HCT116 (cell line): ENCODE data around the gene LRPPRC. TPM values are rescaled to one million over a fixed set of nuclear protein-coding genes. Genes with fewer than 3 reads are reported as not detected.

Source experiments
- ATAC-seq: fragments of 200-7000 bp; cut with Tn5 transposase; 2 replicates; pipeline ENCODE4 v1.9.1; 2020; ENCODE audit warnings: mild to moderate bottlenecking, moderate library complexity
- BruUV-seq: library from RNA; stranded (reverse); fragments of 400-500 nt; replicated peaks from 2 replicates; lab custom pipeline; 2021; lab: Mats Ljungman, UMichigan
- CTCF ChIA-PET: fragments of 300-600 bp; sonication (Branson Sonifier 250); formaldehyde crosslinking; loops from one replicate; lab custom pipeline; 2021; ENCODE audit warnings: antibody characterized with exemption; lab: Charles Lee
- POLR2A ChIA-PET: fragments of 300-600, 350-600 bp; sonication (Branson Sonifier 250); formaldehyde crosslinking; loops from one replicate; lab custom pipeline; 2021; ENCODE audit warnings: antibody characterized with exemption; lab: Charles Lee
- RAD21 ChIA-PET, 2 experiments: fragments of 300-600 bp; sonication (Branson Sonifier 250); formaldehyde crosslinking; loops; one replicate each; lab custom pipeline; 2023; ENCODE audit warnings: low total read pairs in 2 of 2; ENCODE audit not compliant: uncharacterized antibody in 2 of 2, unreplicated experiment in 2 of 2, low non-redundant PET in 1 of 2; lab: Charles Lee
- DNase-seq: peaks from one replicate; pipeline ENCODE4 v3.0.0-alpha.2; 2010; ENCODE audit warnings: low read depth, low spot score
- H2AFZ ChIP-seq: fragments of 200-600 bp; shearing (Covaris generic), sonication (generic); 2 replicates; pipeline ENCODE4 v1.6.1; 2017; ENCODE audit warnings: low read depth, mixed run types, mixed read lengths, antibody characterized with exemption, low read length; ENCODE audit not compliant: poor library complexity, severe bottlenecking
- H3K27ac ChIP-seq: 2 replicates; pipeline ENCODE4 v1.5.1; 2012; ENCODE audit warnings: low read depth, low read length
- H3K27me3 ChIP-seq: fragments of 200-600 bp; sonication (generic); 2 replicates; pipeline ENCODE4 v1.6.1; 2016; ENCODE audit warnings: mixed run types, low read length, mixed read lengths; ENCODE audit not compliant: insufficient read depth
- H3K36me3 ChIP-seq, 2 experiments: fragments of 200-500 bp in 1 of 2; fragments of 200-600 bp in 1 of 2; sonication (Bioruptor generic) in 1 of 2; sonication (generic) in 1 of 2; 2 replicates each; pipeline versions ENCODE4 v1.5.1 to v1.6.1; 2014 to 2016; ENCODE audit warnings: low read length in 2 of 2, inconsistent platforms in 1 of 2, mixed read lengths in 1 of 2, mixed run types in 1 of 2; ENCODE audit not compliant: insufficient read depth in 2 of 2, control insufficient read depth in 1 of 2
- H3K4me1 ChIP-seq, 2 experiments: fragments of 200-600 bp in 1 of 2; sonication (generic) in 1 of 2; 2 replicates each; pipeline versions ENCODE4 v1.5.1 to v1.6.1; 2012 to 2017; ENCODE audit warnings: low read length in 2 of 2, inconsistent platforms in 1 of 2, mild to moderate bottlenecking in 1 of 2, mixed read lengths in 1 of 2, mixed run types in 1 of 2, moderate library complexity in 1 of 2; ENCODE audit not compliant: insufficient read depth in 2 of 2, control insufficient read depth in 1 of 2
- H3K4me2 ChIP-seq: fragments of 200-600 bp; sonication (generic); 2 replicates; pipeline ENCODE4 v1.6.1; 2017; ENCODE audit warnings: mixed run types, low read length, mixed read lengths
- H3K4me3 ChIP-seq, 2 experiments: fragments of 200-600 bp in 1 of 2; sonication (generic) in 1 of 2; replicated peaks in 1 of 2; 2 replicates each; pipeline ENCODE4 v1.5.1; 2011 to 2016; ENCODE audit warnings: low read length in 2 of 2, control low read depth in 1 of 2, low read depth in 1 of 2, mild to moderate bottlenecking in 1 of 2, mixed read lengths in 1 of 2, mixed run types in 1 of 2
- H3K79me2 ChIP-seq: fragments of 200-600 bp; sonication (generic); 2 replicates; pipeline ENCODE4 v1.6.1; 2017; ENCODE audit warnings: mild to moderate bottlenecking, mixed run types, low read length, moderate library complexity, mixed read lengths; ENCODE audit not compliant: insufficient read depth
- H3K9ac ChIP-seq: fragments of 200-600 bp; sonication (generic); 2 replicates; pipeline ENCODE4 v1.6.1; 2016; ENCODE audit warnings: low read length, mixed read lengths
- H3K9me2 ChIP-seq: fragments of 200-600 bp; sonication (generic), shearing (Covaris generic); 2 replicates; pipeline ENCODE4 v1.6.1; 2017; ENCODE audit warnings: mixed run types, mild to moderate bottlenecking, moderate library complexity; ENCODE audit not compliant: insufficient read depth
- H3K9me3 ChIP-seq, 2 experiments: fragments of 200-500 bp in 1 of 2; fragments of 200-600 bp in 1 of 2; sonication (Bioruptor generic) in 1 of 2; sonication (generic) in 1 of 2; 2 replicates each; pipeline ENCODE4 v1.6.1; 2014 to 2017; ENCODE audit warnings: low read length in 2 of 2, mixed read lengths in 2 of 2, inconsistent platforms in 1 of 2, low read depth in 1 of 2, mild to moderate bottlenecking in 1 of 2, mixed run types in 1 of 2, moderate library complexity in 1 of 2; ENCODE audit not compliant: control insufficient read depth in 1 of 2, insufficient read depth in 1 of 2
- H4K20me1 ChIP-seq: fragments of 200-600 bp; sonication (generic), shearing (Covaris generic); 2 replicates; pipeline ENCODE4 v1.6.1; 2017; ENCODE audit warnings: mixed run types, mild to moderate bottlenecking, moderate library complexity; ENCODE audit not compliant: insufficient read depth
- CBX3 ChIP-seq: IDR thresholded peaks from 2 replicates; pipeline ENCODE4 v1.6.1; 2012; ENCODE audit warnings: low read depth
- CEBPB ChIP-seq: IDR thresholded peaks from 2 replicates; pipeline ENCODE4 v1.6.1; 2012; ENCODE audit warnings: low read depth
- EGR1 ChIP-seq: IDR thresholded peaks from 2 replicates; pipeline ENCODE4 v1.6.1; 2012; ENCODE audit warnings: low read depth
- ELF1 ChIP-seq: IDR thresholded peaks from 2 replicates; pipeline ENCODE4 v1.6.1; 2012; ENCODE audit warnings: low read depth, borderline replicate concordance
- FOSL1 ChIP-seq: IDR thresholded peaks from 2 replicates; pipeline ENCODE4 v1.6.1; 2012; ENCODE audit warnings: low read depth
- POLR2AphosphoS5 ChIP-seq: IDR thresholded peaks from 2 replicates; pipeline ENCODE4 v1.6.1; 2011; ENCODE audit warnings: mild to moderate bottlenecking, low read depth, low read length, moderate library complexity
- RAD21 ChIP-seq: IDR thresholded peaks from 2 replicates; pipeline ENCODE4 v1.6.1; 2012; ENCODE audit warnings: low read depth, mild to moderate bottlenecking
- SIN3A ChIP-seq: IDR thresholded peaks from 2 replicates; pipeline ENCODE4 v1.6.1; 2012; ENCODE audit warnings: low read depth
- SP1 ChIP-seq: IDR thresholded peaks from 2 replicates; pipeline ENCODE4 v1.6.1; 2012; ENCODE audit warnings: low read depth
- SRF ChIP-seq: IDR thresholded peaks from 2 replicates; pipeline ENCODE4 v1.6.1; 2012; ENCODE audit warnings: low read depth
- intact Hi-C: fragments of 100-400 bp; cut with micrococcal nuclease; formaldehyde crosslinking; loops from 2 replicates; pipeline ENCODE4 v1.10.0; 2022
- total RNA-seq: library from RNA; stranded (reverse); gene quantifications from one replicate; pipeline ENCODE4 v1.2.1, GENCODE V29; 2021; ENCODE audit not compliant: unreplicated experiment
- TF ChIP-seq, protein P1 (sequence below): IDR thresholded peaks from 2 replicates; pipeline ENCODE4 v1.6.1; 2012
- TF ChIP-seq, protein P2 (sequence below): IDR thresholded peaks from 2 replicates; pipeline ENCODE4 v1.6.1; 2012; ENCODE audit warnings: low read depth
- TF ChIP-seq, protein P3 (sequence below), 3 experiments: fragments of 200-600 bp in 1 of 3; sonication (generic) in 1 of 3; IDR thresholded peaks in 2 of 3; conservative IDR thresholded peaks in 1 of 3; 2 replicates each; pipeline ENCODE4 v1.5.1; 2012 to 2017; ENCODE audit warnings: low read depth in 2 of 3, low read length in 2 of 3, antibody characterized with exemption in 1 of 3, borderline replicate concordance in 1 of 3, control low read depth in 1 of 3, mild to moderate bottlenecking in 1 of 3, mixed read lengths in 1 of 3, mixed run types in 1 of 3, moderate library complexity in 1 of 3; ENCODE audit not compliant: insufficient read depth in 1 of 3

LRPPRC gene
- total RNA-seq, 1 experiment from 2014 or later, result 210 TPM

DNA sequence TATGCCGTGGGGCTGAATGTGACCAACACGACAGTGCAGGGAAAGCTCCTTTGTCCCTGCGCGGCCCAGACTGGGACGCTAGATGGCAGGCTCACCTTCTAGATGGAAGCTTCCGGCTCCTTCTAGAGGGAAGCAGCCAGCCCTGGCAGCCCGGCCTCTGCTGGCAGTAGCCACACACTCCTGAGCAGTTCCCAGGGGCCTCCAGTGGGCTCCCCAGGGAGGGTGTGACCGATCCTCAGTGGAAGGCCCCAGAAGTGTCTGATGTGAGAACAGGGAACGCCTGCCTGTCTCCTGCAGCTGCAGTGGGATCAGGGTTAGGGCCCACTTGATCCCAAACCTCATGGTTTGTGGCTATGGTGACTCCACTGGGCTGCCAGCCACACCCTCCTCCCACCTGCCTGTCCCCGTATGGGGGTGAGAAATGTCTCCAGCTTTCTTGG lies 48.5 kb upstream of the LRPPRC start:
- CTCF ChIA-PET, result interaction anchor here (0.7 to 2.7 kb wide), 18 partner anchors 9 to 913 kb away, joined by 3 to 16 read pairs (median 4); partner anchors contain the start of genes CAMKMT and LRPPRC
- H3K27ac ChIP-seq, result peak overlapping the region; percentile 7; the same call in 1 of the 2 replicates
- no peak overlapping the region for H3K9ac ChIP-seq

DNA sequence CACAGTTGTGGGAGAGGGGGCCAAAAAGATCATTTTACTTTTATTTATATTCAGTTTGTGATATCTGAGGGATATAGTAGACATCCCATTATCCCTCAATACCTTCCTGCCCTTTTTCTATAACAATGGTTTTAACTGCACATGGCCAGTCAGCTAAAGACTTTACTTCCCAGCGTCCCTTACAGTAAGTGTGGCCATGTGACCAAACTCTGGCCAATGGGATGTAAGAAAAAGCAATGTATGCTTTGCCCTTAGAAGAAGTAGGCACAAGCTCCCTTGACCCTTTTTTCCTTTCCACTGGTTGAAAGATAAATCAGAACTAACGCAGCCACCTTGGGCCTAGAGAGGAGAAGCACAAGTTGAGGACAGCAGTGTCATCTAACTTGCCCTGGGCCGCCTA lies 44.6 kb upstream of the LRPPRC start:
- intact Hi-C loops, result no loop called here
- H2AFZ ChIP-seq, result peak overlapping the region; percentile 36
- no peak overlapping the region for H3K27ac ChIP-seq
- no peak for ATAC-seq
- H3K9me2 ChIP-seq, result no peaks in the 10 kb centered on the region
- no peaks in the 10 kb centered on the region for H3K9me3 ChIP-seq
- no peaks in the 10 kb centered on the region for H3K27me3 ChIP-seq
- BruUV-seq, result no TSS peak
- DNase-seq, result no peak
- ChIA-PET POLR2A (no interaction called here), RAD21 (no interaction called here), CTCF (no interaction called here)
- H3K79me2 ChIP-seq, result no peaks in the 10 kb centered on the region
- no peaks in the 10 kb centered on the region for H4K20me1 ChIP-seq
- no peak overlapping the region for H3K4me3 ChIP-seq
- H3K4me2 ChIP-seq, result no peak overlapping the region
- no peaks in the 10 kb centered on the region for H3K36me3 ChIP-seq
- H3K4me1 ChIP-seq, result peaks cover 0 to 7% of the 10 kb centered on the region in 2 experiments; a peak in 3 of 4 replicates
- no peak overlapping the region for H3K9ac ChIP-seq
- TF ChIP-seq CEBPB (no peak), SP1 (no peak), SIN3A (no peak), CBX3 (no peak), SRF (no peak), FOSL1 (no peak), RAD21 (no peak), EGR1 (no peak), ELF1 (no peak)
- TF ChIP-seq, protein P1, sequence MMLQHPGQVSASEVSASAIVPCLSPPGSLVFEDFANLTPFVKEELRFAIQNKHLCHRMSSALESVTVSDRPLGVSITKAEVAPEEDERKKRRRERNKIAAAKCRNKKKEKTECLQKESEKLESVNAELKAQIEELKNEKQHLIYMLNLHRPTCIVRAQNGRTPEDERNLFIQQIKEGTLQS, result no peak
- TF ChIP-seq, protein P2, sequence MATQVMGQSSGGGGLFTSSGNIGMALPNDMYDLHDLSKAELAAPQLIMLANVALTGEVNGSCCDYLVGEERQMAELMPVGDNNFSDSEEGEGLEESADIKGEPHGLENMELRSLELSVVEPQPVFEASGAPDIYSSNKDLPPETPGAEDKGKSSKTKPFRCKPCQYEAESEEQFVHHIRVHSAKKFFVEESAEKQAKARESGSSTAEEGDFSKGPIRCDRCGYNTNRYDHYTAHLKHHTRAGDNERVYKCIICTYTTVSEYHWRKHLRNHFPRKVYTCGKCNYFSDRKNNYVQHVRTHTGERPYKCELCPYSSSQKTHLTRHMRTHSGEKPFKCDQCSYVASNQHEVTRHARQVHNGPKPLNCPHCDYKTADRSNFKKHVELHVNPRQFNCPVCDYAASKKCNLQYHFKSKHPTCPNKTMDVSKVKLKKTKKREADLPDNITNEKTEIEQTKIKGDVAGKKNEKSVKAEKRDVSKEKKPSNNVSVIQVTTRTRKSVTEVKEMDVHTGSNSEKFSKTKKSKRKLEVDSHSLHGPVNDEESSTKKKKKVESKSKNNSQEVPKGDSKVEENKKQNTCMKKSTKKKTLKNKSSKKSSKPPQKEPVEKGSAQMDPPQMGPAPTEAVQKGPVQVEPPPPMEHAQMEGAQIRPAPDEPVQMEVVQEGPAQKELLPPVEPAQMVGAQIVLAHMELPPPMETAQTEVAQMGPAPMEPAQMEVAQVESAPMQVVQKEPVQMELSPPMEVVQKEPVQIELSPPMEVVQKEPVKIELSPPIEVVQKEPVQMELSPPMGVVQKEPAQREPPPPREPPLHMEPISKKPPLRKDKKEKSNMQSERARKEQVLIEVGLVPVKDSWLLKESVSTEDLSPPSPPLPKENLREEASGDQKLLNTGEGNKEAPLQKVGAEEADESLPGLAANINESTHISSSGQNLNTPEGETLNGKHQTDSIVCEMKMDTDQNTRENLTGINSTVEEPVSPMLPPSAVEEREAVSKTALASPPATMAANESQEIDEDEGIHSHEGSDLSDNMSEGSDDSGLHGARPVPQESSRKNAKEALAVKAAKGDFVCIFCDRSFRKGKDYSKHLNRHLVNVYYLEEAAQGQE, result no peak

More for the DNA sequence above, 48.5 kb upstream of the LRPPRC start:
- intact Hi-C loops, result loop anchor here (1.0 to 2.0 kb wide), 4 partner anchors 247 to 908 kb away; no protein-coding TSS in a partner anchor
- ATAC-seq (peak; percentile 100), DNase-seq (peak; percentile 77)
- Histone ChIP-seq H3K4me1 (peaks cover 0 to 7% of the 10 kb centered on the region in 2 experiments; a peak in 3 of 4 replicates), H2AFZ (peak overlapping the region; percentile 78), H3K36me3 (no peaks in the 10 kb centered on the region), H3K27me3 (no peaks in the 10 kb centered on the region), H3K9me2 (no peaks in the 10 kb centered on the region), H3K9me3 (no peaks in the 10 kb centered on the region), H3K4me3 (no peak overlapping the region), H3K79me2 (no peaks in the 10 kb centered on the region), H3K4me2 (peak overlapping the region; percentile 57), H4K20me1 (no peaks in the 10 kb centered on the region)
- TF ChIP-seq, protein P3, sequence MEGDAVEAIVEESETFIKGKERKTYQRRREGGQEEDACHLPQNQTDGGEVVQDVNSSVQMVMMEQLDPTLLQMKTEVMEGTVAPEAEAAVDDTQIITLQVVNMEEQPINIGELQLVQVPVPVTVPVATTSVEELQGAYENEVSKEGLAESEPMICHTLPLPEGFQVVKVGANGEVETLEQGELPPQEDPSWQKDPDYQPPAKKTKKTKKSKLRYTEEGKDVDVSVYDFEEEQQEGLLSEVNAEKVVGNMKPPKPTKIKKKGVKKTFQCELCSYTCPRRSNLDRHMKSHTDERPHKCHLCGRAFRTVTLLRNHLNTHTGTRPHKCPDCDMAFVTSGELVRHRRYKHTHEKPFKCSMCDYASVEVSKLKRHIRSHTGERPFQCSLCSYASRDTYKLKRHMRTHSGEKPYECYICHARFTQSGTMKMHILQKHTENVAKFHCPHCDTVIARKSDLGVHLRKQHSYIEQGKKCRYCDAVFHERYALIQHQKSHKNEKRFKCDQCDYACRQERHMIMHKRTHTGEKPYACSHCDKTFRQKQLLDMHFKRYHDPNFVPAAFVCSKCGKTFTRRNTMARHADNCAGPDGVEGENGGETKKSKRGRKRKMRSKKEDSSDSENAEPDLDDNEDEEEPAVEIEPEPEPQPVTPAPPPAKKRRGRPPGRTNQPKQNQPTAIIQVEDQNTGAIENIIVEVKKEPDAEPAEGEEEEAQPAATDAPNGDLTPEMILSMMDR (IDR thresholded peaks at IDR 0.05 in 2 of 3, conservative IDR thresholded peaks at IDR 0.05 in 1 of 3; ENCODE audit: borderline replicate concordance in 1 of 3, insufficient read depth in 1 of 3, low read depth in 2 of 3, low read length in 2 of 3), result peak; percentile 83 to 98 (median 98)
- TF ChIP-seq RAD21 (peak; percentile 95), POLR2AphosphoS5 (peak; percentile 27; the same call in 1 of the 2 replicates), CBX3 (no peak)
- POLR2A ChIA-PET, result interaction anchor here (0.6 to 1.1 kb wide), 4 partner anchors 198 to 674 kb away, joined by 3 to 4 read pairs (median 3); no protein-coding TSS in a partner anchor
- RAD21 ChIA-PET, result interaction anchor here (1.0 to 1.3 kb wide), 3 partner anchors 247 to 912 kb away, joined by 3 to 6 read pairs (median 3); no protein-coding TSS in a partner anchor
- no TSS peak for BruUV-seq
